NCI-H1092 treated with DMSO at 0.1 percent for 48 hours (cell line): ENCODE measurements around the gene SH3BP4.
A peak's percentile ranks its signal among the peaks of the same experiment; 100 is the strongest.

ENCODE experiments used
- DNase-seq: peaks from one replicate; lab custom pipeline; 2025; lab: John Stamatoyannopoulos, UW

The SH3BP4 gene

DNA sequence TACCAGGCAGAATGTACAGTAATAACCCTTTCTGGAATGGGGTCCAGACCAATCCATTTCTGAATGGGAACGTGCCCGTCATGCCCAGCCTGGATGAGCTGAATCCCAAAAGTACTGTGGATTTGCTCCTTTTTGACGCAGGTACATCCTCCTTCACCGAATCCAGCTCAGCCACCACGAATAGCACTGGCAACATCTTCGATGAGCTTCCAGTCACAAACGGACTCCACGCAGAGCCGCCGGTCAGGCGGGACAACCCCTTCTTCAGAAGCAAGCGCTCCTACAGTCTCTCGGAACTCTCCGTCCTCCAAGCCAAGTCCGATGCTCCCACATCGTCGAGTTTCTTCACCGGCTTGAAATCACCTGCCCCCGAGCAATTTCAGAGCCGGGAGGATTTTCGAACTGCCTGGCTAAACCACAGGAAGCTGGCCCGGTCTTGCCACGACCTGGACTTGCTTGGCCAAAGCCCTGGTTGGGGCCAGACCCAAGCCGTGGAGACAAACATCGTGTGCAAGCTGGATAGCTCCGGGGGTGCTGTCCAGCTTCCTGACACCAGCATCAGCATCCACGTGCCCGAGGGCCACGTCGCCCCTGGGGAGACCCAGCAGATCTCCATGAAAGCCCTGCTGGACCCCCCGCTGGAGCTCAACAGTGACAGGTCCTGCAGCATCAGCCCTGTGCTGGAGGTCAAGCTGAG lies 89.6 kb downstream of the SH3BP4 start:
- DNase-seq: no peak

- DNase-seq: no peak
Measured at GRCh38 chr2:235041918-235042575, 90.2 kb downstream of the SH3BP4 start.

DNA sequence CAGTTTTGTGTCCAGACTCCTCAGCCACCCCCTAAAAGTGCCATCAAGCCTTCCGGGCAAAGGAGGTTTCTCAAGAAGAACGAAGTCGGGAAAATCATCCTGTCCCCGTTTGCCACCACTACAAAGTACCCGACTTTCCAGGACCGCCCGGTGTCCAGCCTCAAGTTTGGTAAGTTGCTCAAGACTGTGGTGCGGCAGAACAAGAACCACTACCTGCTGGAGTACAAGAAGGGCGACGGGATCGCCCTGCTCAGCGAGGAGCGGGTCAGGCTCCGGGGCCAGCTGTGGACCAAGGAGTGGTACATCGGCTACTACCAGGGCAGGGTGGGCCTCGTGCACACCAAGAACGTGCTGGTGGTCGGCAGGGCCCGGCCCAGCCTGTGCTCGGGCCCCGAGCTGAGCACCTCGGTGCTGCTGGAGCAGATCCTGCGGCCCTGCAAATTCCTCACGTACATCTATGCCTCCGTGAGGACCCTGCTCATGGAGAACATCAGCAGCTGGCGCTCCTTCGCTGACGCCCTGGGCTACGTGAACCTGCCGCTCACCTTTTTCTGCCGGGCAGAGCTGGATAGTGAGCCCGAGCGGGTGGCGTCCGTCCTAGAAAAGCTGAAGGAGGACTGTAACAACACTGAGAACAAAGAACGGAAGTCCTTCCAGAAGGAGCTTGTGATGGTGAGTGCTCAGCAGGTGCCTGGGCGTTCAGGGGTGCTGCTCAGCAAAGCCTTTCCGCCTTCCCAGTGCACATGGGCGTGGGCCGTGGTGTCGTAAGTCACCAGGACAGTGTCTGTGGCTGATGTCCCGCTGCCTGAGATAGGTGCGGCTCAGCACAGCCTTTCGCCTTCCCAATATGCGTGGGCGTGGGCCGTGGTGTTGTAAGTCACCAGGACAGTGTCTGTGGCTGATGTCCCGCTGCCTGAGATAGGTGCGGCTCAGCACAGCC lies 91.0 kb downstream of the SH3BP4 start:
- no peak for DNase-seq

DNA sequence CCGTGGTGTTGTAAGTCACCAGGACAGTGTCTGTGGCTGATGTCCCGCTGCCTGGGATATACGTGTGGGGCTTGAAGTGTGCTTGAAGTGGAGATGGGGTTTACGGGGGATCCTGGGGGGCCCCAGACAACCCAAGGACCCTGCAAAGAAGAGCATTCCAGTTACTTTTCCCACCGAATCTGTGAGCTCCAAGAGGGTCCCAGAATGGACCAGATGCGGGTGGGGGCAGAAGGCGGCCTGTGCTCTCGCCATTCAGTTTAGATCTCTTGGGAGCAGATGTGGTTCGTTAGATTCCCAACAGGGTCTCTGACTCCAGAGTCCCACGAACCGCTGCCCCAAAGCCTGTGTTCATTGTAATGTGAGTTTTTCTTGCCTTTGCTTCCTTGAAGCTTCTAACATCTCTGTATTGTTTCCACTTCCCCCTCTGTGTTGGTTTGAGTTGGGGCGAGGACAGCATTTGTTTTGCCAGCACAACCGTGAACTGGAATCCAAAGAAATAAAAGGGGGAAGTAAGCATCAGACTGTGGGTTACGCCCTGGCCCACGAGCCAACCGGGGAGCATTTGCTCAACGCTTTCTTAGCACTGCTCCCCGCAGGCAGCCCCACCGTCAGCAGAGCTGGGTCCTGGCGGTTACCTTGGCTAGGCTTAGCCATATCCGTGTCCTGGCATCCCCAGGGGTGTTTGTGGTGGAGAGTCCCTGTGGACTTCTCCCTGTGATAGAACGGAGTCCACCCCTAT lies 92.1 kb downstream of the SH3BP4 start:
- no peak for DNase-seq

DNA sequence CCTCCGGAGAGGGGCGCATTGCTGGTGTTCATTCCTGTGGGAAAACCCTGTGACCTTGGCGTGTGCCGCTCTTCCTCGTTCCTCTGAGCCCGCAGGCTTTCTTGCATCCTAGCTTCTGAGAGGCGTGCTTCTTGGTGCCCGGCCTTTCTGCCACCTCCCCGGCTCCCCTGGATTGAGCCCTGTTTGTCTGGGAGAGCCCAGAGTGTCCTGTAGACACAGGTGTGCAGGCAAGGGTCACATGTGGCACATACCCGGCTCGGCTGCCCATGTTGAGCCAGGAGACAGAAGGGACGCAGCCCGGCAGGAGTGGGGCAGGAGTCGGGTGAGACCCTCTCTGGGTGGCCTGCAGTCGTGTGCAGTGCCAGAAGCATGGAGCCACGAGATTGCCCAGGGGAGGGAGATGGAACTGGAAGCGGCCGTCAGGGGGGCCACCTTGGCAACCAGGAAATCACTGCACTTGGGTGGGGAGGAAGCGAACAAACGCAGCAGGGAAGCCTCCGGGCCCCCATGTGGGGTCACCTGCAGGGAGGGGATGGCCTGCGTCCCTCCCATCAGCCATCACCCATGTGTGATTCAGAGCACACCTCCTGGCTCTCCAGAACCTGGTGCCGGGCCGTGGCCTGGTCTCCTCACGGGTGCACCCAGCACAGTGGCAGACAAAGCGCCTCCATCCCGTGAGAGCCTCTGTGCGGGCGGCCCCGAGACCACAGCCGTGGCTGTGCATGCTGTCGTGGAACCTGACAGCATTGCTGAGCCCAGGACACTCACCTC lies 92.9 kb downstream of the SH3BP4 start:
- no peak for DNase-seq

DNA sequence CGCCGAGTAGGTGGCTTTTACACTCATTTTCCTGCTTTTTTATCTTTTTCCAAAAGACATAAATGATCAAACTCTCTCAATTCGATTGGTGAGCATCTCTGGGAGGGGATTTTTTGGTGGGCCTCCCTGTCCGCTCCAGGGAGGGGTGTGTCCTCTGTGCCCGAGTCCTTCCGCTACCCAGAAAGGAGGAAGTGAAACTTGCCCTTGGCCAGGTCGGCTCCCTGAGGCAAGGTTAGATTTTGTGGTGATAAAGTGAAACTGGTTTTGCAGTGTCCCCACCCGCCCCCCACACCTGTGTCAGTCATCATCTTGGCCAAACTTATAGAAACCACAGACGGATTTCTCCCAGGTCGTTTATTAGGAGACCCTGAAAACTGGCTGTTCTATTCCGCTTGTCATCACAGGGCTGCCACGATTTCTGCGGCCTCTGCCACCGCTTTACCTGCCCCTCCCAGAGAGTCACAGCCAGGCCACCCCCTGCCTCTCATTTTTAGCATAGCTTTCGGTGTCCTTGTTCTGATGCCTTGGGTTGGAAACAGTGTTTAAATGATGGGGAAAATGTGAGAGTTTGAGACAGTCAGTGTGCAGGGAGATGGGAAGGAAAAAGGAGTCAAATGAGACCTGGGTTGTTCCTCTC lies 93.6 kb downstream of the SH3BP4 start:
- DNase-seq: no peak

DNA sequence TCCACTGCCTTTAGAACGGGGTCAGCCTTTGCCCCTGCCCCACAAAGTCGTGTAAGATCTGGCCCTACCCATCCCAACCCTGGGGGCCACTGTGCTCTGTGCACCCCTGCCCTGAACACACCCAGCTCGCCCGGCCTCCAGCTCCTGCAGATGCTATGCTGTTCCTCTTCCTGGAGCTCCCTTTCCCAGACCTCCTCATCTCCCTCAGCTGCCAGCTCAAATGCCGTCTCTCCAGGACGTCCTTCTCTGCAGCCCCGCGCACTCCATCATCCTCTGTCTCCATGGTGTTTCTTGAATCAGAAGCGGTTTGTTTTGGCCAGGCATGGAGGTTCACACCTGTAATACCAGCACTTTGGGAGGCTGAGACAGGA lies 94.1 kb downstream of the SH3BP4 start:
- DNase-seq: no peak

- DNase-seq: no peak
Measured at GRCh38 chr2:235046589-235046988, 94.8 kb downstream of the SH3BP4 start.

DNA sequence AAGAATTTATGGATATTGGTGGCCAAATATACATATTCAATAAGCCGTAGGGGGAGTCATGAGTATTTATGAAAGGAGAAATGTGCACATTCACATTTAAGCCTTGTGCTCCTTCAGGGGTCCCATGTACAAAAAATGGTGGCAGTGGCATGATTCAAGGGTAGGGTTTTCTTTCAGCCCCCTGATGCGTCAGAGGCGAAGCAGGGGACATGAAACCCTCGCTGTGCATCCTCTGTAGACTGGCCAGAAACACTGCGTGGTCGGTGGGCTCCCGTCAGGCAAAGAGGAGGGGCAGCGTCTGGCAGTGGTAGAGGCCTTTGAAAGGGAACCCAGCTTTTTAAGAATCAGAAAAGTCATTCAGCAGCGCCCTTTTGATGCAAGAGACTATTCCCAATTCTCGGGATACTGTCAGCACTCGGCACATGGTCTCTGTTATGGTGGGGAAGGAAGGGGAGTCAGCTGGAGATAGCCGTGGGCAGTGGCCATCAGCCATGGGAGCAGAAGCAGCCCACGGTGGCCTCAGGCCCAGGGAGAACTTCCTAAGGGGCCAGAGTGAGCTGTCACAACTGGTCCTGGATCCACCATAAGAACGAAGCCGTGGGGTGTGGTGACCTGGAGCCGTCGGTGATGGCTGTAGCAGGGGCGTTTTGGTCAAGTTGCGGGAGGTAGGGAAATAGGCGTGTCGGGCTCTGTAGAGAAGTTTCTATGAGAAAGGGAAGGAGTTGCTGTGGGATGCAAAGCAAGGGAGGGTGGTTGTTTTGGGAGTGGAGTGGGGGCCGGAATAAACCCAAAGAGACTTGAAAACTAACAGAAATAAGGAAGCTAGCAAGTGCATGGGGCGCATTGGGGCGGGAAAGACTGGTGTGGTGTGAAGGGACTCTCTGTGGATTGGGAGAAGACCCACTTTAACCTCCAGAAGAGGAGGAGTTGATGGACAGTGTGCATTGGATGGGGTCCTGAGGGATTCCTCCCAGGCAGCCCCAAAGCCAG lies 95.6 kb downstream of the SH3BP4 start:
- no peak for DNase-seq

DNA sequence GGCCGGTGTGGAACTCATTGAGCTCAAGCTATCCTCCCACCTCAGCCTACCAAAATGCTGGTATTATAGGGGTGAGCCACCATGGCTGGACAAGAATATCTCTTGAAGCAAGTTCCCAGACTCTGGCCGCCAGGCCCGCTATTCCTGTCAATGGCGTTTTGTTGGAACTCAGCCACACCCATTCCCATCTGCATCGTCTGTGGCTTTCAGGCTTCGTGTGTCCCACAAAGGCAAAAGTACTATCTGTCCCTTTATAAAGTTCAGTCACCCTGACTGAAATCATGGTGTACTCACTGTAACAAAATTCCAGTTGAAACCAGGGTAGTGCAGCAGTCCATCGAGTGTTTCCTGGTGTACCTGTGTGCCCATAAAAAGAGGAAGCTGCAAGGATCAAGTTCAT lies 96.7 kb downstream of the SH3BP4 start:
- no peak for DNase-seq

- peak; percentile 10 for DNase-seq
Measured at GRCh38 chr2:235049069-235049468, 97.3 kb downstream of the SH3BP4 start.

- DNase-seq: no peak
Measured at GRCh38 chr2:235049719-235050118, 97.9 kb downstream of the SH3BP4 start.

GRCh38 chr2:235050980-235051351 lies 99.1 kb downstream of the SH3BP4 start:
- peak; percentile 41 for DNase-seq

DNA sequence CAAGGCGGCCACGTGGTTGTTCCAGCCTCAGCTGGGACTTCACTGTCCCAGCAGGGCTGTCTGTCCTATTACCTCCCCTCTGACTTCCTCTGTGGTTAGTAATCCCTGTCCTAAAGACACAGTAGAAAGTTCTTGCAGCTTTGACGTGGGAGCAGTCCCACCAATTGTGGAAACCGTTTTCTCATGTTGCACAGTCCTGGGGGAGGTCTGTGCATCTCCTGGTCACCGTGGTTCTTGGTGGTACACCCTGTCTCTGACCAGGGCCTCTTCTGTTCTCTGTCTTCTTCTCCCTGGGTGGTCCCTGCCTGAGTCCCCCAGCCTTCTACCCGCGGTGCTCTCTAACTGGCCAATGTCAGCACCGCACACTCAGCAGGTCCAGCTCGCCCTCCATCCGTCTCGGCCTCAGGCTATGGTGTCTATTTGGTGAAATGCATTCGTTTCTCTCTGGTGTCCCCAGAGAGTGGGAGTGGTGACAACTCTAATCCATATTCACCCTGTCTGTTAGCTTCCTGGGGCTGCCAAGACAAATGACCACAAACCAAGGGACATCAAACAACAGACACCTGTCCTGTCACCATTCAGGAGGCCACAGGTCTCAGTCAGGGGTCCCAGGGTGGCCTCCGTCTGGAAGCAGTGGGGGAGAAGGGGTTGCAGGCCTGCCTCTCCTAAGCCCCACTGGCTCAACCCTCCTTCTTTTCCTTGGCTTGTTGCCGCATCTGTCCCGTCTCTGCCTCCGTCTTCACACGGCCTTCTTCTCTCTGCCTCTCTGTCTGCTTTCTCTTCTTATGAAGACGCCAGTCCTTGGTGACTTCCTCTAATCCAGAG lies 99.8 kb downstream of the SH3BP4 start:
- DNase-seq: no peak

DNA sequence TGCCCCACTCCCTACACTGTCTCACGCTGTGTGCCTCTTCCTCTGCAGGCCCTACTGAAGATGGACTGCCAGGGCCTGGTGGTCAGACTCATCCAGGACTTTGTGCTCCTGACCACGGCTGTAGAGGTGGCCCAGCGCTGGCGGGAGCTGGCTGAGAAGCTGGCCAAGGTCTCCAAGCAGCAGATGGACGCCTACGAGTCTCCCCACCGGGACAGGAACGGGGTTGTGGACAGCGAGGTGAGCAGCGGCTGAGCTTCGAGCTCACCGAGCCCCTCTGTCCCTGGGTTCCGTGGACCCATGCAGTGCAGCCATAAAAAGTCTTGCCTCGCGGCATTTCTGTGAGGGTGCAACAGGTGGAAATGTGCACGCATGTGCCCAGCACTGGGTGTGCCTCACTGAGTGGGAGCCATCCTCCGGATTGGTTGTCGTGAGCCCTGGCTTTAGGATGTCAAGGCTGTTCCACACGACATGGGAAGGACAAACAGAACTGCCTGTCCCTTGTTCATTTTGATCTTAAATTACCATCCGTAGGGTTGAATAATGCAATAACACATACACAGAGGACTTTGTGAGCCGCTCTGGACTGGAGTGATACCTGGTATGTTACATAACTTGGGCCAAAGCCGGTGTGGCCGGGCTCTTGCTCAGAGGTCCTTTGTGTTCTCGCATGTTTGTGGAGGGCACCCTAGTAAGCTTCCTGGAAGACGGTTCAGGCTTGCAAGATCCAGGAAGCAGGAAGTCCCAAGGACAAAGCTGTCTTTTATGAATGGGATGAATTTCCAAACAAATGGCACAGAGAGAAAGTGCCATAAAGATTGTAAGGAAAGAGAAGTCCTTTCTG lies 100.9 kb downstream of the SH3BP4 start:
- DNase-seq: no peak

GRCh38 chr2:235053651-235054050 lies 101.8 kb downstream of the SH3BP4 start:
- no peak for DNase-seq

GRCh38 chr2:235054475-235054874 lies 102.7 kb downstream of the SH3BP4 start:
- DNase-seq: no peak

DNA sequence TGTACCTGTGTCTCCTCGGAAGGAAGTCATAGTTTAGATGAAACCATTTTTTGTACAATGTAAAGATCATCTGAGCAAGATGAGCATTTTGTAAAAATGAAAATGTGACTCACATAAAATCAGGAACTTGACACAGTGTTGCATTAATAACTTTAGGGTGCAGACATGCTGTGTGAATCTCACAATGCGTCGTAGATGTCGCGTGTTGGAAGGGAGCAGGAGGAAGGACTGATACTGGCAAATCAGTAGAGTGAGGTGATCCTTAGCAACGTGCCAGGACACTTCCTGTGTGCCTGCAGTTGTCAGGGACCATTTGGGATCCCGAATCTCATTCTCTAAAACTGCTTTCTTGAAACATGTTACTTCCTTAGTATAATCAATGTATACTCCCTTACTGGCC lies 103.1 kb downstream of the SH3BP4 start:
- no peak for DNase-seq
